ENCODE measurements around the gene PLAAT5.
A peak's percentile ranks its signal among the peaks of the same experiment; 100 is the strongest.

The PLAAT5 gene

DNA sequence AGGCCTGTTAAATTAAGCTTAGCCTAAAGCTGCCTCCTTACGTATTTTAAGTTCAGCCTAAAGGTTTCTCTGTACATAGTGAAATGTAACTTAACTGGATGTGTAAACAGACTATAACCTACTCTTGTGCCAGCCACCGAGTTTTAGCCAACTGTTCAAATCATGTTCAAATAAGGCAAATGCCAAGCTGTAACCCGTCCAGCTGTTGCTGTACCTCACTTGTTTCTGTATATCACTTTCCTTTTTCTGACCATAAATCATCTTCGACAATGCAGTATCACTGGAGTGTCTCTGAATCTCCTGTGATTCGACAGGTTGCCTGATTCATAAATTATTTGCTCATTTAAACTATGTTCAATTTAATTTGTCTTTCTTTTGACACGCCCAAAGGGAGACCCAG is 4.0 kb upstream of the PLAAT5 start:
- no peak for DNase-seq
- Histone ChIP-seq H3K4me1 (peaks cover 0 to 11% (median 8%) of the 10 kb centered on the region in 4 donors), H3K27ac (no peak overlapping the region), H3K9me3 (peaks cover 0 to 8% (median 3%) of the 10 kb centered on the region in 3 donors), H3K27me3 (no peaks in the 10 kb centered on the region), H3K4me3 (no peak overlapping the region), H3K36me3 (no peaks in the 10 kb centered on the region)
- intact Hi-C loops (cut with DNase I; ENCODE audit: low total_unique reads): no loop called here
- TF ChIP-seq, protein P1, sequence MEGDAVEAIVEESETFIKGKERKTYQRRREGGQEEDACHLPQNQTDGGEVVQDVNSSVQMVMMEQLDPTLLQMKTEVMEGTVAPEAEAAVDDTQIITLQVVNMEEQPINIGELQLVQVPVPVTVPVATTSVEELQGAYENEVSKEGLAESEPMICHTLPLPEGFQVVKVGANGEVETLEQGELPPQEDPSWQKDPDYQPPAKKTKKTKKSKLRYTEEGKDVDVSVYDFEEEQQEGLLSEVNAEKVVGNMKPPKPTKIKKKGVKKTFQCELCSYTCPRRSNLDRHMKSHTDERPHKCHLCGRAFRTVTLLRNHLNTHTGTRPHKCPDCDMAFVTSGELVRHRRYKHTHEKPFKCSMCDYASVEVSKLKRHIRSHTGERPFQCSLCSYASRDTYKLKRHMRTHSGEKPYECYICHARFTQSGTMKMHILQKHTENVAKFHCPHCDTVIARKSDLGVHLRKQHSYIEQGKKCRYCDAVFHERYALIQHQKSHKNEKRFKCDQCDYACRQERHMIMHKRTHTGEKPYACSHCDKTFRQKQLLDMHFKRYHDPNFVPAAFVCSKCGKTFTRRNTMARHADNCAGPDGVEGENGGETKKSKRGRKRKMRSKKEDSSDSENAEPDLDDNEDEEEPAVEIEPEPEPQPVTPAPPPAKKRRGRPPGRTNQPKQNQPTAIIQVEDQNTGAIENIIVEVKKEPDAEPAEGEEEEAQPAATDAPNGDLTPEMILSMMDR (IDR thresholded peaks at IDR 0.05): no peak

DNA sequence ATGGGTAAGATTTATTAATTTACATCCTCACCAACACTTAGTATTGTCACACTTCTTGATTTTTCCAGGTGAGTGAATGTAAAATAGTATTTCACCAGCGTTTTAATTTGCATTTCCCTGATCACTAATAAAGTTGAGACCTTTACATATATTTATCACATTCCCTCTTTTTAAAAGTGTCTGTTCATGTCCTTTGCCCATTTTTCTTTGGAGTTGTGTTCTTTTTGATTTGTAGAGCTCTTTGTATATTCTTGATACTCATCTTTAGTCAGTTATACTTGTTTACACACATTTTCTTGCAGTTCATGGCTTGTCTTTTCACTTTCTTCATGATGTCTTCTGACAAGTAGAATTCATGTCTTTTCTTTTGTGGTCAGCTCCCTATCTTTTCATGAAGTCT is 2.2 kb upstream of the PLAAT5 start:
- TF ChIP-seq, protein P1 (IDR thresholded peaks at IDR 0.05): no peak
- DNase-seq: no peak
- no peaks in the 10 kb centered on the region for H3K9me3 ChIP-seq
- H3K36me3 ChIP-seq: no peaks in the 10 kb centered on the region
- no peaks in the 10 kb centered on the region for H3K27me3 ChIP-seq
- no peak overlapping the region for H3K4me3 ChIP-seq
- H3K27ac ChIP-seq: no peak overlapping the region
- intact Hi-C loops (cut with DNase I; ENCODE audit: low total_unique reads): no loop called here
- H3K4me1 ChIP-seq: peaks cover 0 to 15% (median 8%) of the 10 kb centered on the region in 4 donors

DNA sequence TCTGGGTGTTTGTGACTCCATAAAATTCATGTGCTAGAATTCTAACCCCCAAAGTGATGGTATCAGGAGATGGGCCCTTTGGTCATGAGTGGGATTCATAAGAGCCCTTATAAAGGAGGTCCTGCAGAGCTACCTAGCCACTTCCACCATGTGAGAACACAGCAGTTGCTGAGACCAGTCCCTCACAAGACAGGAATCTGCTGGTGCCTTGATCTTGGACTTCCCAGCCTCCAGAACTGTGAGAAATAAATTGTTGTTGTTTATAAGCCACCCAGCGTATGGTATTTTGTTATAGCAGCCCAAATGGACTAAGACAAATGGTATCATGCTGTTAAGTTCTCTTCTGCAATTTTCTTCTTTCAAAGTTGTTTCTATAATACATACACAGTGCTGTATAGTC is 1.5 kb upstream of the PLAAT5 start:
- Histone ChIP-seq H3K36me3 (no peaks in the 10 kb centered on the region), H3K9me3 (no peaks in the 10 kb centered on the region), H3K27me3 (no peaks in the 10 kb centered on the region), H3K4me3 (no peak overlapping the region), H3K4me1 (peaks cover 0 to 15% (median 8%) of the 10 kb centered on the region in 4 donors), H3K27ac (no peak overlapping the region)
- no peak for DNase-seq
- intact Hi-C loops (cut with DNase I; ENCODE audit: low total_unique reads): no loop called here
- TF ChIP-seq, protein P1 (IDR thresholded peaks at IDR 0.05): no peak

DNA sequence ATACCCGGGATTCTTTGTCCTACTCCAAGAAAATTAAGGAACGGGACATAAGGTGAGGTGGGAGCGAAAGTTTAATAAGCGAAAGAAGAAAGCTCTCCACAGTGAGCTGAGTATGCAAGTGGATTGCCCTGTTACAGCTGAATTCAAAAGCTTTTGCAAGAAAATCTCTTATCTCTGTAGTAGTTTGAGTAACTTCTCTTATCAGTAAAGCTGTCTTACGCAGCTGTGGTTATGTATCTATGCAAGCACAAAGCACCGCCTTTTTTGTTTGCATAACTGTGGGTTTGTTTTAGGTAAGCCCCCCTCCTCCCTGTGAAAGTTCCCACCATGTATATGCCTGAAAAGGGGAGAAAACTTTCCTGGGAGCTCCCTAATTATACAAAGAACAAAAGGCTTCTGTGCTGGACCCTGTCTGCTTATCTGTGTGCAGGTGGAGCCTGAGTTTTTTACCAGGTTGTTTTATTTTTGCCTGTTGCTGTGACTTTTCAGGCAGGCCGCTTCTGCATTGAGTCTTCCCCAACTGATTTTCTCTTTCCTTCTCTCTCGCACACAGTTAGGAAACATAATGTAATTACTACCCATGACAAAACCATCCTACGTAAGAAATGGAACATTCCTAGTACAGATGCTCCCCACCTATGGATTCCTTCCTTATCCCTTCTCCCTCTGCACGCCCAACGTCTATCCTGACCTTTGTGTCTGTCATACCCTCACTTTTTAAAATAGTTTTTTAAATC is 837 bp upstream of the PLAAT5 start:
- peaks cover 0 to 15% (median 8%) of the 10 kb centered on the region in 4 donors for H3K4me1 ChIP-seq
- H3K27me3 ChIP-seq: no peaks in the 10 kb centered on the region
- H3K9me3 ChIP-seq: no peaks in the 10 kb centered on the region
- intact Hi-C loops (cut with DNase I; ENCODE audit: low total_unique reads): no loop called here
- DNase-seq: no peak
- TF ChIP-seq, protein P1 (IDR thresholded peaks at IDR 0.05): no peak
- H3K36me3 ChIP-seq: no peaks in the 10 kb centered on the region
- peak overlapping the region in 1 of 2 donors; percentile 67 for H3K27ac ChIP-seq
- peak overlapping the region; percentile 52 to 58 for H3K4me3 ChIP-seq

DNA sequence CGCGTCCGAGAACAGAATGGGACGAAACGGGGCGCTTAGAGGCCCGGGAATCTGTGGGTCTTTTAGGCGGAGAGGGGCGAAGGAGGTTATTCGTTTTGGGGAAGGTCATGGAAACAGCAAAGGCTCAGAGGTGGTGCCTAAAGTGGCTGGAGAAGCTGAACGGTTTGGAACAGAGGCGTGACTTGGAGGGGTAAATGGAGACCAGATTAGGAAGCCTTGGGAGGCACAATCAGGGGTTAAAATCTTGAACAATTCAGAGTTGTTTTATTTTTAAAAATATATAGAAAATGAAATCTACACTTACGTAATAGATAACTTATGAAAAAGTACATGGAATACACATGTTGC is 247 bp upstream of the PLAAT5 start:
- Histone ChIP-seq H3K27me3 (no peaks in the 10 kb centered on the region), H3K27ac (peak overlapping the region; percentile 55 to 67)
- intact Hi-C loops (cut with DNase I; ENCODE audit: low total_unique reads): no loop called here

More for the DNA sequence above, 247 bp upstream of the PLAAT5 start:
- no peak for DNase-seq
- peak overlapping the region; percentile 52 to 58 for H3K4me3 ChIP-seq
- no peaks in the 10 kb centered on the region for H3K9me3 ChIP-seq
- H3K4me1 ChIP-seq: peaks cover 0 to 15% (median 8%) of the 10 kb centered on the region in 4 donors
- H3K36me3 ChIP-seq: no peaks in the 10 kb centered on the region
- TF ChIP-seq, protein P1 (IDR thresholded peaks at IDR 0.05): no peak

Measured in tibial artery (tissue), 4 donors.